Aorta (tissue), 5 donors: ENCODE data around the gene DOK1. TPM values are rescaled to one million over a fixed set of nuclear protein-coding genes. Genes with fewer than 3 reads are reported as not detected.

Source experiments
- ATAC-seq: fragments of 200-7000 bp; cut with Tn5 transposase; one replicate; pipeline ENCODE4 v1.9.1; 2022; ENCODE audit warnings: moderate library complexity; ENCODE audit not compliant: low FRiP score
- DNase-seq, 2 donors: peaks; one replicate each; pipeline ENCODE4 v3.0.0-alpha.2; 2020
- H3K27ac ChIP-seq, 2 donors: one replicate each; pipeline ENCODE4 v1.5.1; 2013; ENCODE audit warnings: low read length in 2 of 2, mild to moderate bottlenecking in 2 of 2, moderate library complexity in 2 of 2, control low read depth in 1 of 2, inconsistent platforms in 1 of 2, low read depth in 1 of 2
- H3K27me3 ChIP-seq, 2 donors: one replicate each; pipeline ENCODE4 v1.6.1; 2013; ENCODE audit warnings: control low read depth in 1 of 2, low read length in 1 of 2, mild to moderate bottlenecking in 1 of 2, moderate library complexity in 1 of 2; ENCODE audit not compliant: insufficient read depth in 2 of 2, control insufficient read depth in 1 of 2
- H3K36me3 ChIP-seq, 2 donors: one replicate each; pipeline ENCODE4 v1.6.1; 2013; ENCODE audit warnings: control low read depth in 1 of 2, low read length in 1 of 2, mild to moderate bottlenecking in 1 of 2; ENCODE audit not compliant: insufficient read depth in 2 of 2, control insufficient read depth in 1 of 2
- H3K4me1 ChIP-seq, 2 donors: one replicate each; pipeline ENCODE4 v1.6.1; 2013; ENCODE audit warnings: low read length in 2 of 2, control low read depth in 1 of 2, mild to moderate bottlenecking in 1 of 2, moderate library complexity in 1 of 2; ENCODE audit not compliant: insufficient read depth in 2 of 2, control insufficient read depth in 1 of 2
- H3K4me3 ChIP-seq, 2 donors: one replicate each; pipeline ENCODE4 v1.5.1; 2013; ENCODE audit warnings: low read length in 2 of 2, control low read depth in 1 of 2, mild to moderate bottlenecking in 1 of 2
- H3K9me3 ChIP-seq: one replicate; pipeline ENCODE4 v1.6.1; 2013; ENCODE audit warnings: mild to moderate bottlenecking, low read length; ENCODE audit not compliant: control insufficient read depth
- WGBS, 2 donors: extraction: QIAGEN DNeasy Blood & Tissue Kit; methylation state at CpG; one replicate each; pipeline ENCODE4 v1.1.7; 2013; 5-methylcytosine and 5-hydroxymethylcytosine counted together
- intact Hi-C, 2 donors: fragments of 100-400 bp; cut with DNase I; formaldehyde crosslinking; loops; one replicate each; pipeline versions ENCODE4 v1.14.2 to v1.15.0; 2022
- polyA plus RNA-seq, 2 donors: library from polyadenylated mRNA; stranded (reverse); fragments of 200-250 nt; gene quantifications; one replicate each; pipeline ENCODE4 v1.2.3, GENCODE V29; 2013
- total RNA-seq, 2 donors: library from RNA; stranded (reverse); fragmentation: NEBNext Ultra II Directional; extraction: Animal tissue kit (Norgen Biotek cat#: 25700); gene quantifications; one replicate each; pipeline ENCODE4 v1.2.1, GENCODE V29; 2021
- donor health status: healthy with polysubstance abuse.
- donor health status: Bipolar disorder and iron deficiency.
- donor health status: DM: no; HTN: no; CAD: no.
- donor health status: DM: no; HTN: no; CAD: no.
- donor health status: DM: yes; HTN: yes; CAD: no.

Gene DOK1
- total and polyA plus RNA-seq, 4 donors: 14.9 to 19.6 (median 17.3) TPM

- DNase-seq (no peak), ATAC-seq (no peak)
- no peaks in the 10 kb centered on the region for H3K4me1 ChIP-seq
- H3K27ac ChIP-seq: no peak overlapping the region
- WGBS, 2 donors: 51 to 65% methylated on average over 2 of the region's 2 CpGs
- H3K27me3 ChIP-seq: no peaks in the 10 kb centered on the region
- intact Hi-C loops: no loop called here
- no peak overlapping the region for H3K4me3 ChIP-seq
- H3K36me3 ChIP-seq: no peaks in the 10 kb centered on the region
- H3K9me3 ChIP-seq: no peaks in the 10 kb centered on the region
Observed at GRCh38 chr2:74577448-74577847, 22.9 kb downstream of the DOK1 start.

- Histone ChIP-seq H3K4me3 (no peak overlapping the region), H3K27me3 (no peaks in the 10 kb centered on the region), H3K36me3 (no peaks in the 10 kb centered on the region), H3K4me1 (peaks cover 0 to 3% of the 10 kb centered on the region in 2 donors), H3K9me3 (no peaks in the 10 kb centered on the region), H3K27ac (no peak overlapping the region)
- intact Hi-C loops: no loop called here
- no peak for ATAC-seq
- no peak for DNase-seq
- 90 to 91% methylated on average over 3 of the region's 3 CpGs for WGBS, 2 donors
Observed at GRCh38 chr2:74578408-74578807, 23.9 kb downstream of the DOK1 start.

GRCh38 chr2:74581463-74581862 is 26.9 kb downstream of the DOK1 start:
- peaks cover 1 to 3% of the 10 kb centered on the region in 2 donors for H3K4me1 ChIP-seq
- DNase-seq: no peak
- no peak overlapping the region for H3K27ac ChIP-seq
- intact Hi-C loops: loop anchor here (5.0 to 10.0 kb wide), 3 partner anchors 34 to 54 kb away; partner anchors contain the start of genes AUP1 (in 1 of the 2), DQX1 (in 1 of the 2) and HTRA2 (in 1 of the 2)
- 73% methylated on average over 3 of the region's 3 CpGs for WGBS, 2 donors
- H3K9me3 ChIP-seq: no peaks in the 10 kb centered on the region
- ATAC-seq: no peak
- no peak overlapping the region for H3K4me3 ChIP-seq
- H3K36me3 ChIP-seq: no peaks in the 10 kb centered on the region
- H3K27me3 ChIP-seq: no peaks in the 10 kb centered on the region

GRCh38 chr2:74582184-74582583 is 27.7 kb downstream of the DOK1 start:
- Histone ChIP-seq H3K36me3 (no peaks in the 10 kb centered on the region), H3K4me1 (peaks cover 1 to 3% of the 10 kb centered on the region in 2 donors), H3K27ac (no peak overlapping the region), H3K9me3 (no peaks in the 10 kb centered on the region), H3K4me3 (no peak overlapping the region), H3K27me3 (no peaks in the 10 kb centered on the region)
- ATAC-seq: no peak
- 78 to 84% methylated on average over 2 of the region's 2 CpGs for WGBS, 2 donors
- DNase-seq: no peak
- intact Hi-C loops: loop anchor here (5.0 to 10.0 kb wide), 3 partner anchors 35 to 55 kb away; partner anchors contain the start of genes AUP1 (in 1 of the 2), DQX1 (in 1 of the 2) and HTRA2 (in 1 of the 2)

- Histone ChIP-seq H3K27ac (peak overlapping the region in 1 of 2 donors; percentile 37), H3K9me3 (no peaks in the 10 kb centered on the region), H3K27me3 (no peaks in the 10 kb centered on the region), H3K4me3 (no peak overlapping the region), H3K36me3 (no peaks in the 10 kb centered on the region), H3K4me1 (peaks cover 1 to 3% of the 10 kb centered on the region in 2 donors)
- intact Hi-C loops: loop anchor here (5.0 to 10.0 kb wide), 3 partner anchors 36 to 56 kb away; partner anchors contain the start of genes AUP1 (in 1 of the 2), DQX1 (in 1 of the 2) and HTRA2 (in 1 of the 2)
- DNase-seq: no peak
- ATAC-seq: no peak
Observed at GRCh38 chr2:74583504-74583903, 29.0 kb downstream of the DOK1 start.

GRCh38 chr2:74584088-74584645 is 29.6 kb downstream of the DOK1 start:
- Histone ChIP-seq H3K27me3 (no peaks in the 10 kb centered on the region), H3K9me3 (no peaks in the 10 kb centered on the region), H3K4me1 (peaks cover 1 to 3% of the 10 kb centered on the region in 2 donors), H3K36me3 (no peaks in the 10 kb centered on the region), H3K4me3 (no peak overlapping the region), H3K27ac (no peak overlapping the region)
- DNase-seq: no peak
- no peak for ATAC-seq
- WGBS, 2 donors: 41 to 56% methylated on average over 2 of the region's 2 CpGs
- intact Hi-C loops: loop anchor here (5.0 to 10.0 kb wide), 3 partner anchors 37 to 57 kb away; partner anchors contain the start of genes AUP1 (in 1 of the 2), DQX1 (in 1 of the 2) and HTRA2 (in 1 of the 2)

- intact Hi-C loops: loop anchor here in 1 of 2 donors (10.0 kb wide), 1 partner anchor 51 kb away; no protein-coding TSS in a partner anchor
- no peaks in the 10 kb centered on the region for H3K27me3 ChIP-seq
- peak; percentile 67 to 76 for DNase-seq
- ATAC-seq: no peak
- H3K4me3 ChIP-seq: no peak overlapping the region
- H3K27ac ChIP-seq: no peak overlapping the region
- H3K4me1 ChIP-seq: peaks cover 1 to 3% of the 10 kb centered on the region in 2 donors
- H3K9me3 ChIP-seq: no peaks in the 10 kb centered on the region
- H3K36me3 ChIP-seq: no peaks in the 10 kb centered on the region
- whole genome bisulfite sequencing, 2 donors: 60 to 61% methylated on average over 4 of the region's 4 CpGs
Observed at GRCh38 chr2:74585406-74586185, 31.1 kb downstream of the DOK1 start.

- H3K27me3 ChIP-seq: no peaks in the 10 kb centered on the region
- peaks cover 1 to 3% of the 10 kb centered on the region in 2 donors for H3K4me1 ChIP-seq
- DNase-seq (peak; percentile 75 to 81), ATAC-seq (peak; percentile 91)
- H3K27ac ChIP-seq: no peak overlapping the region
- WGBS, 2 donors: 15 to 16% methylated on average over 6 of the region's 6 CpGs
- H3K4me3 ChIP-seq: no peak overlapping the region
- H3K36me3 ChIP-seq: no peaks in the 10 kb centered on the region
- intact Hi-C loops: loop anchor here (1.0 to 10.0 kb wide), 2 partner anchors 53 to 104 kb away; partner anchors contain the start of gene TTC31 (in 2 of the 2)
- H3K9me3 ChIP-seq: no peaks in the 10 kb centered on the region
Observed at GRCh38 chr2:74587664-74588277, 33.3 kb downstream of the DOK1 start.
